ENCODE results near the gene LMTK3. TPM values are rescaled to one million over a fixed set of nuclear protein-coding genes. Genes with fewer than 3 reads are reported as not detected.

Gene LMTK3
- total and polyA plus RNA-seq, 2 of the 13 experiments (the other 11 are each of a cell fraction or from before 2014, with no cell fraction given), result 0.18 to 0.29 TPM

GRCh38 chr19:48445606-48446481 is 65.8 kb downstream of the LMTK3 start, which contains the start of gene GRWD1 (continued):
- TF ChIP-seq ELF3 (CRISPR knock-in tag; IDR thresholded peaks at IDR 0.05), result peak; percentile 72
- TF ChIP-seq HDAC2 (CRISPR knock-in tag; IDR thresholded peaks at IDR 0.05), result peak; percentile 76
- no peak for TF ChIP-seq ZNF251 (CRISPR knock-in tag; IDR thresholded peaks at IDR 0.05)
- TF ChIP-seq ARID3A (IDR thresholded peaks at IDR 0.05; ENCODE audit: low read depth, low read length), result no peak; the same call in 1 of the 2 replicates
- 0 out of 2 replicates have a peak, but pooled peaks have one; percentile 13 for TF ChIP-seq ZSCAN9 (CRISPR knock-in tag; IDR thresholded peaks at IDR 0.05; ENCODE audit: borderline replicate concordance)
- TF ChIP-seq TBP (CRISPR knock-in tag; IDR thresholded peaks at IDR 0.05), result 0 out of 2 replicates have a peak, but pooled peaks have one; percentile 55
- TF ChIP-seq HDAC1 (CRISPR knock-in tag; IDR thresholded peaks at IDR 0.05), result peak; percentile 93
- peak; percentile 77 for TF ChIP-seq GMEB1 (CRISPR knock-in tag; IDR thresholded peaks at IDR 0.05; ENCODE audit: borderline replicate concordance)
- TF ChIP-seq TFDP2 (CRISPR knock-in tag; IDR thresholded peaks at IDR 0.05), result peak; percentile 68
- TF ChIP-seq MNT (IDR thresholded peaks at IDR 0.05), result peak; percentile 33
- no peak for TF ChIP-seq ATF4 (CRISPR knock-in tag; IDR thresholded peaks at IDR 0.05)
- peak; percentile 42; the same call in 1 of the 2 replicates for TF ChIP-seq KLF6 (CRISPR knock-in tag; IDR thresholded peaks at IDR 0.05)
- TF ChIP-seq ZHX1 (CRISPR knock-in tag; IDR thresholded peaks at IDR 0.05; ENCODE audit: low read depth), result peak; percentile 67; the same call in 1 of the 2 replicates
- TF ChIP-seq RELA (CRISPR knock-in tag; IDR thresholded peaks at IDR 0.05), result 0 out of 2 replicates have a peak, but pooled peaks have one; percentile 40
- peak; percentile 70; the same call in 1 of the 2 replicates for TF ChIP-seq ZNF670 (CRISPR knock-in tag; IDR thresholded peaks at IDR 0.05; ENCODE audit: borderline replicate concordance)
- TF ChIP-seq PHF20 (CRISPR knock-in tag; IDR thresholded peaks at IDR 0.05), result peak; percentile 91

All from HepG2 (cell line).